HG03460 (cell line): Measurements from ENCODE around the gene TRAF3IP3.
A peak's percentile ranks its signal among the peaks of the same experiment; 100 is the strongest.

Source experiments
- ATAC-seq: cut with Tn5 transposase; IDR thresholded peaks from one replicate; pipeline ENCODE4 v1.9.1; 2021; ENCODE audit not compliant: unreplicated experiment

Gene TRAF3IP3

GRCh38 chr1:209755926-209756614 lies at the start of gene TRAF3IP3:
Gene TRAF3IP3, plus strand, starts transcription at chr1:209756053. Its CDS starts 3,987 bp downstream, at chr1:209760040.
- peak; percentile 72 for ATAC-seq

- ATAC-seq: no peak
These were observed 49.2 kb upstream of the TRAF3IP3 start for GRCh38 chr1:209706622-209707021.

GRCh38 chr1:209707308-209707707 lies 48.5 kb upstream of the TRAF3IP3 start:
- no peak for ATAC-seq

- ATAC-seq: no peak
These were observed 47.6 kb upstream of the TRAF3IP3 start for GRCh38 chr1:209708297-209708696.

- no peak for ATAC-seq
These were observed 45.8 kb upstream of the TRAF3IP3 start for GRCh38 chr1:209710093-209710492.

GRCh38 chr1:209710847-209711246 lies 45.0 kb upstream of the TRAF3IP3 start:
- no peak for ATAC-seq

- no peak for ATAC-seq
These were observed 41.5 kb upstream of the TRAF3IP3 start for GRCh38 chr1:209714338-209714737.

- no peak for ATAC-seq
These were observed 40.5 kb upstream of the TRAF3IP3 start for GRCh38 chr1:209715314-209715713.

GRCh38 chr1:209717818-209718217 lies 38.0 kb upstream of the TRAF3IP3 start:
- no peak for ATAC-seq

GRCh38 chr1:209720326-209720725 lies 35.5 kb upstream of the TRAF3IP3 start:
- ATAC-seq: no peak

- no peak for ATAC-seq
These were observed 35.0 kb upstream of the TRAF3IP3 start for GRCh38 chr1:209720826-209721225.

- ATAC-seq: no peak
These were observed 34.5 kb upstream of the TRAF3IP3 start for GRCh38 chr1:209721323-209721722.

- ATAC-seq: no peak
These were observed 32.6 kb upstream of the TRAF3IP3 start for GRCh38 chr1:209723265-209723664.

GRCh38 chr1:209723756-209724693 lies 31.8 kb upstream of the TRAF3IP3 start:
- ATAC-seq: no peak

GRCh38 chr1:209727286-209727685 lies 28.6 kb upstream of the TRAF3IP3 start:
- ATAC-seq: no peak

GRCh38 chr1:209727785-209728184 lies 28.1 kb upstream of the TRAF3IP3 start:
- ATAC-seq: no peak

- no peak for ATAC-seq
These were observed 27.4 kb upstream of the TRAF3IP3 start for GRCh38 chr1:209728466-209728865.

GRCh38 chr1:209729436-209729835 lies 26.4 kb upstream of the TRAF3IP3 start:
- ATAC-seq: no peak

GRCh38 chr1:209732725-209733124 lies 23.1 kb upstream of the TRAF3IP3 start:
- no peak for ATAC-seq

GRCh38 chr1:209733409-209734192 lies 22.3 kb upstream of the TRAF3IP3 start:
- ATAC-seq: no peak

- ATAC-seq: no peak
These were observed 19.2 kb upstream of the TRAF3IP3 start for GRCh38 chr1:209736490-209737117.
